Measurements from ENCODE around the gene FGD2. TPM values are rescaled to one million over a fixed set of nuclear protein-coding genes. Genes with fewer than 3 reads are reported as not detected.

The FGD2 gene
- polyA plus RNA-seq, 1 donor from 2014 or later: not detected

DNA sequence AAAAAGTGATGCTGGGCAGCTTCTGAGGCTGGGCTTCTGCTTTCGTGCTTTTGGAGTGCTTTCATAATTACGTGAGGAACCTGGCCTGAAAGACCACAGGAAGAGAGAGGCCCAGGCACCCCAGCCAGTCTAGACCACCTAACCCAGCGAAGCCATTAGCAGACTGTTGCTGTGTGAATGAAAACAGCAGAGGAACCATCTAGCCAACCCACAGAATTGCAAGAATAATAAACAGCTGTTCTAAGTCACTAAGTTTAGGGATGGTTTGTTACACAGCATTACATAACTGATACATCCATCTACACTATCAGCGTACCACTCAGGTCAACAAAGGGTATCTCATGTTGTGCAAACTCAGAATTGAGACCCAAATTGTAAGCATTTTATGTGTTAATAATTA lies 34.5 kb downstream of the FGD2 start:
- Histone ChIP-seq H2AFZ (ENCODE audit: low read depth, low read length) (no peak overlapping the region), H3K4me2 (ENCODE audit: low read length) (no peak overlapping the region), H3K27ac (ENCODE audit: low read length) (no peak overlapping the region), H3F3A (ENCODE audit: insufficient read depth, low read length, poor library complexity, severe bottlenecking) (no peaks in the 10 kb centered on the region), H4K20me1 (ENCODE audit: insufficient read depth) (no peaks in the 10 kb centered on the region), H3K27me3 (ENCODE audit: insufficient read depth, low read depth, low read length) (no peaks in the 10 kb centered on the region), H3K79me2 (replicated peaks; ENCODE audit: insufficient read depth, low read length) (no peaks in the 10 kb centered on the region), H3K9me2 (ENCODE audit: insufficient read depth, low read length) (no peaks in the 10 kb centered on the region), H3K36me3 (ENCODE audit: insufficient read depth, low read length) (no peaks in the 10 kb centered on the region), H3K9me3 (ENCODE audit: low read length) (no peaks in the 10 kb centered on the region), H3K4me3 (ENCODE audit: low read length) (no peak overlapping the region), H3K9ac (ENCODE audit: low read length) (no peak overlapping the region)
- TF ChIP-seq EZH2 (IDR thresholded peaks at IDR 0.05; ENCODE audit: borderline replicate concordance, insufficient read depth, low read length, poor library complexity, severe bottlenecking): no peak
- TF ChIP-seq EP300 (conservative IDR thresholded peaks at IDR 0.05; ENCODE audit: poor library complexity, severe bottlenecking): no peak
- no peak for TF ChIP-seq MXI1 (conservative IDR thresholded peaks at IDR 0.05; ENCODE audit: poor library complexity, severe bottlenecking)
- TF ChIP-seq, protein P1, sequence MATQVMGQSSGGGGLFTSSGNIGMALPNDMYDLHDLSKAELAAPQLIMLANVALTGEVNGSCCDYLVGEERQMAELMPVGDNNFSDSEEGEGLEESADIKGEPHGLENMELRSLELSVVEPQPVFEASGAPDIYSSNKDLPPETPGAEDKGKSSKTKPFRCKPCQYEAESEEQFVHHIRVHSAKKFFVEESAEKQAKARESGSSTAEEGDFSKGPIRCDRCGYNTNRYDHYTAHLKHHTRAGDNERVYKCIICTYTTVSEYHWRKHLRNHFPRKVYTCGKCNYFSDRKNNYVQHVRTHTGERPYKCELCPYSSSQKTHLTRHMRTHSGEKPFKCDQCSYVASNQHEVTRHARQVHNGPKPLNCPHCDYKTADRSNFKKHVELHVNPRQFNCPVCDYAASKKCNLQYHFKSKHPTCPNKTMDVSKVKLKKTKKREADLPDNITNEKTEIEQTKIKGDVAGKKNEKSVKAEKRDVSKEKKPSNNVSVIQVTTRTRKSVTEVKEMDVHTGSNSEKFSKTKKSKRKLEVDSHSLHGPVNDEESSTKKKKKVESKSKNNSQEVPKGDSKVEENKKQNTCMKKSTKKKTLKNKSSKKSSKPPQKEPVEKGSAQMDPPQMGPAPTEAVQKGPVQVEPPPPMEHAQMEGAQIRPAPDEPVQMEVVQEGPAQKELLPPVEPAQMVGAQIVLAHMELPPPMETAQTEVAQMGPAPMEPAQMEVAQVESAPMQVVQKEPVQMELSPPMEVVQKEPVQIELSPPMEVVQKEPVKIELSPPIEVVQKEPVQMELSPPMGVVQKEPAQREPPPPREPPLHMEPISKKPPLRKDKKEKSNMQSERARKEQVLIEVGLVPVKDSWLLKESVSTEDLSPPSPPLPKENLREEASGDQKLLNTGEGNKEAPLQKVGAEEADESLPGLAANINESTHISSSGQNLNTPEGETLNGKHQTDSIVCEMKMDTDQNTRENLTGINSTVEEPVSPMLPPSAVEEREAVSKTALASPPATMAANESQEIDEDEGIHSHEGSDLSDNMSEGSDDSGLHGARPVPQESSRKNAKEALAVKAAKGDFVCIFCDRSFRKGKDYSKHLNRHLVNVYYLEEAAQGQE (IDR thresholded peaks at IDR 0.05; ENCODE audit: borderline replicate concordance): no peak
- TF ChIP-seq, protein P2, sequence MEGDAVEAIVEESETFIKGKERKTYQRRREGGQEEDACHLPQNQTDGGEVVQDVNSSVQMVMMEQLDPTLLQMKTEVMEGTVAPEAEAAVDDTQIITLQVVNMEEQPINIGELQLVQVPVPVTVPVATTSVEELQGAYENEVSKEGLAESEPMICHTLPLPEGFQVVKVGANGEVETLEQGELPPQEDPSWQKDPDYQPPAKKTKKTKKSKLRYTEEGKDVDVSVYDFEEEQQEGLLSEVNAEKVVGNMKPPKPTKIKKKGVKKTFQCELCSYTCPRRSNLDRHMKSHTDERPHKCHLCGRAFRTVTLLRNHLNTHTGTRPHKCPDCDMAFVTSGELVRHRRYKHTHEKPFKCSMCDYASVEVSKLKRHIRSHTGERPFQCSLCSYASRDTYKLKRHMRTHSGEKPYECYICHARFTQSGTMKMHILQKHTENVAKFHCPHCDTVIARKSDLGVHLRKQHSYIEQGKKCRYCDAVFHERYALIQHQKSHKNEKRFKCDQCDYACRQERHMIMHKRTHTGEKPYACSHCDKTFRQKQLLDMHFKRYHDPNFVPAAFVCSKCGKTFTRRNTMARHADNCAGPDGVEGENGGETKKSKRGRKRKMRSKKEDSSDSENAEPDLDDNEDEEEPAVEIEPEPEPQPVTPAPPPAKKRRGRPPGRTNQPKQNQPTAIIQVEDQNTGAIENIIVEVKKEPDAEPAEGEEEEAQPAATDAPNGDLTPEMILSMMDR (IDR thresholded peaks at IDR 0.05; ENCODE audit: poor library complexity, severe bottlenecking): no peak

DNA sequence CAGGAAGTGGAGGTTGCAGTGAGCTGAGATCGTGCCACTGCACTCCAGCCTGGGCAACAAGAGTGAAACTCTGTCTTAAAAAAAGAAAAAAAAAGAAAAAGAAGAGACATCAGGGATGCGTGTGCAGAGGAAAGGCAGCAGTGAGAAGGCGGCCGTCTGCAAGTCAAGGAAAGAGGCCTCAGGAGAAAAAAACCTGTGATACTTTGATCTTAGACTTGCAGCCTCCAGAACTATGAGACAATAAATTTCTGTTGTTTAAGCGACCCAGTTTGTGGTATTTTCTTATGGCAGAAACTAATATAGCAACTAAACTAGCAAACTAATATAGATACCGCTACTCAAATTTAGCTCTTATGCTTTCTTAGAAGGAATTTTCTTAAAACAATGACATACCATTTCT lies 36.1 kb downstream of the FGD2 start:
- Histone ChIP-seq H2AFZ (ENCODE audit: low read depth, low read length) (no peak overlapping the region), H3K4me3 (ENCODE audit: low read length) (no peak overlapping the region), H3K4me2 (ENCODE audit: low read length) (no peak overlapping the region), H3K9ac (ENCODE audit: low read length) (no peak overlapping the region), H3K9me2 (ENCODE audit: insufficient read depth, low read length) (no peaks in the 10 kb centered on the region), H3K9me3 (ENCODE audit: low read length) (no peaks in the 10 kb centered on the region), H3K27me3 (ENCODE audit: insufficient read depth, low read depth, low read length) (no peaks in the 10 kb centered on the region), H3F3A (ENCODE audit: insufficient read depth, low read length, poor library complexity, severe bottlenecking) (no peaks in the 10 kb centered on the region), H3K27ac (ENCODE audit: low read length) (no peak overlapping the region), H4K20me1 (ENCODE audit: insufficient read depth) (no peaks in the 10 kb centered on the region), H3K79me2 (replicated peaks; ENCODE audit: insufficient read depth, low read length) (no peaks in the 10 kb centered on the region), H3K36me3 (ENCODE audit: insufficient read depth, low read length) (no peaks in the 10 kb centered on the region)
- TF ChIP-seq EZH2 (IDR thresholded peaks at IDR 0.05; ENCODE audit: borderline replicate concordance, insufficient read depth, low read length, poor library complexity, severe bottlenecking) (no peak), EP300 (conservative IDR thresholded peaks at IDR 0.05; ENCODE audit: poor library complexity, severe bottlenecking) (no peak)
- TF ChIP-seq, protein P1 (IDR thresholded peaks at IDR 0.05; ENCODE audit: borderline replicate concordance): no peak
- TF ChIP-seq, protein P2 (IDR thresholded peaks at IDR 0.05; ENCODE audit: poor library complexity, severe bottlenecking): no peak

Measured in neural cell (in vitro differentiated cells).